ENCODE results near the gene ADGRG3. TPM values are rescaled to one million over a fixed set of nuclear protein-coding genes. Genes with fewer than 3 reads are reported as not detected.

ADGRG3 gene
- total RNA-seq, 3 donors from 2014 or later (not counting 1 experiment from before 2014, with no cell fraction given) = 16.6 to 57.3 (median 20.7) TPM

- H3K36me3 ChIP-seq (ENCODE audit: control insufficient read depth, insufficient read depth, low read length) = no peaks in the 10 kb centered on the region
- intact Hi-C loops (cut with micrococcal nuclease) = no loop called here
- no peak overlapping the region for H3K27ac ChIP-seq (ENCODE audit: low read length)
- peaks cover 0 to 18% of the 10 kb centered on the region in 2 donors for H3K4me1 Mint-ChIP-seq
- no peak overlapping the region for H3K4me3 ChIP-seq (ENCODE audit: low read length)
- H3K36me3 Mint-ChIP-seq = no peaks in the 10 kb centered on the region
- WGBS (ENCODE audit: insufficient coverage) = 97% methylated on average over 2 of the region's 2 CpGs
- no peak for DNase-seq
- H3K9me3 Mint-ChIP-seq = no peaks in the 10 kb centered on the region
- no peaks in the 10 kb centered on the region for H3K4me1 ChIP-seq (ENCODE audit: control insufficient read depth, insufficient read depth, low read length)
- peak overlapping the region in 1 of 2 donors; percentile 66 for H3K27ac Mint-ChIP-seq
- no peaks in the 10 kb centered on the region for H3K9me3 ChIP-seq (ENCODE audit: control insufficient read depth, insufficient read depth, low read length)
- no peaks in the 10 kb centered on the region for H3K27me3 Mint-ChIP-seq (ENCODE audit: low read depth in 2 of 2)
- no peak overlapping the region for H3K4me3 Mint-ChIP-seq
- H3K27me3 ChIP-seq (ENCODE audit: control insufficient read depth, insufficient read depth, low read length) = no peaks in the 10 kb centered on the region
- no peak for ATAC-seq
- TF ChIP-seq CTCF (IDR thresholded peaks at IDR 0.05) = no peak
Measured at GRCh38 chr16:57722210-57722499, 54.0 kb downstream of the ADGRG3 start.

GRCh38 chr16:57722651-57723050 is 54.5 kb downstream of the ADGRG3 start:
- no peaks in the 10 kb centered on the region for H3K36me3 ChIP-seq (ENCODE audit: control insufficient read depth, insufficient read depth, low read length)
- Mint-ChIP-seq H3K27me3 (ENCODE audit: low read depth in 2 of 2) (no peaks in the 10 kb centered on the region), H3K36me3 (no peaks in the 10 kb centered on the region), H3K9me3 (no peaks in the 10 kb centered on the region), H3K4me1 (peaks cover 0 to 18% of the 10 kb centered on the region in 2 donors), H3K4me3 (no peak overlapping the region), H3K27ac (no peak overlapping the region)
- no peak for DNase-seq
- no peaks in the 10 kb centered on the region for H3K4me1 ChIP-seq (ENCODE audit: control insufficient read depth, insufficient read depth, low read length)
- no peaks in the 10 kb centered on the region for H3K9me3 ChIP-seq (ENCODE audit: control insufficient read depth, insufficient read depth, low read length)
- 82% methylated on average over 11 of the region's 11 CpGs for WGBS (ENCODE audit: insufficient coverage)
- ATAC-seq = no peak
- intact Hi-C loops (cut with micrococcal nuclease) = no loop called here
- H3K4me3 ChIP-seq (ENCODE audit: low read length) = no peak overlapping the region
- no peak overlapping the region for H3K27ac ChIP-seq (ENCODE audit: low read length)
- H3K27me3 ChIP-seq (ENCODE audit: control insufficient read depth, insufficient read depth, low read length) = no peaks in the 10 kb centered on the region
- TF ChIP-seq CTCF (IDR thresholded peaks at IDR 0.05) = no peak

GRCh38 chr16:57723170-57723569 is 55.1 kb downstream of the ADGRG3 start:
- intact Hi-C loops (cut with micrococcal nuclease) = no loop called here
- 88% methylated on average over 7 of the region's 7 CpGs for WGBS (ENCODE audit: insufficient coverage)

More at GRCh38 chr16:57723170-57723569, 55.1 kb downstream of the ADGRG3 start:
- Histone ChIP-seq H3K27me3 (ENCODE audit: control insufficient read depth, insufficient read depth, low read length) (no peaks in the 10 kb centered on the region), H3K4me1 (ENCODE audit: control insufficient read depth, insufficient read depth, low read length) (no peaks in the 10 kb centered on the region), H3K4me3 (ENCODE audit: low read length) (no peak overlapping the region), H3K9me3 (ENCODE audit: control insufficient read depth, insufficient read depth, low read length) (no peaks in the 10 kb centered on the region), H3K27ac (ENCODE audit: low read length) (no peak overlapping the region), H3K36me3 (ENCODE audit: control insufficient read depth, insufficient read depth, low read length) (no peaks in the 10 kb centered on the region)
- TF ChIP-seq CTCF (IDR thresholded peaks at IDR 0.05) = no peak
- no peak overlapping the region for H3K4me3 Mint-ChIP-seq
- DNase-seq (no peak), ATAC-seq (no peak)
- H3K27ac Mint-ChIP-seq = no peak overlapping the region
- no peaks in the 10 kb centered on the region for H3K36me3 Mint-ChIP-seq
- H3K4me1 Mint-ChIP-seq = peaks cover 0 to 18% of the 10 kb centered on the region in 2 donors
- H3K27me3 Mint-ChIP-seq (ENCODE audit: low read depth in 2 of 2) = no peaks in the 10 kb centered on the region
- no peaks in the 10 kb centered on the region for H3K9me3 Mint-ChIP-seq

All from natural killer cell (primary cell).